Measurements from ENCODE around the gene TBC1D14.
"Not testable (repeated sequence)": the region's sequence is repeated elsewhere in the genome, so short reads cannot be mapped to it uniquely, and the experiment has no call there.

Gene TBC1D14

DNA sequence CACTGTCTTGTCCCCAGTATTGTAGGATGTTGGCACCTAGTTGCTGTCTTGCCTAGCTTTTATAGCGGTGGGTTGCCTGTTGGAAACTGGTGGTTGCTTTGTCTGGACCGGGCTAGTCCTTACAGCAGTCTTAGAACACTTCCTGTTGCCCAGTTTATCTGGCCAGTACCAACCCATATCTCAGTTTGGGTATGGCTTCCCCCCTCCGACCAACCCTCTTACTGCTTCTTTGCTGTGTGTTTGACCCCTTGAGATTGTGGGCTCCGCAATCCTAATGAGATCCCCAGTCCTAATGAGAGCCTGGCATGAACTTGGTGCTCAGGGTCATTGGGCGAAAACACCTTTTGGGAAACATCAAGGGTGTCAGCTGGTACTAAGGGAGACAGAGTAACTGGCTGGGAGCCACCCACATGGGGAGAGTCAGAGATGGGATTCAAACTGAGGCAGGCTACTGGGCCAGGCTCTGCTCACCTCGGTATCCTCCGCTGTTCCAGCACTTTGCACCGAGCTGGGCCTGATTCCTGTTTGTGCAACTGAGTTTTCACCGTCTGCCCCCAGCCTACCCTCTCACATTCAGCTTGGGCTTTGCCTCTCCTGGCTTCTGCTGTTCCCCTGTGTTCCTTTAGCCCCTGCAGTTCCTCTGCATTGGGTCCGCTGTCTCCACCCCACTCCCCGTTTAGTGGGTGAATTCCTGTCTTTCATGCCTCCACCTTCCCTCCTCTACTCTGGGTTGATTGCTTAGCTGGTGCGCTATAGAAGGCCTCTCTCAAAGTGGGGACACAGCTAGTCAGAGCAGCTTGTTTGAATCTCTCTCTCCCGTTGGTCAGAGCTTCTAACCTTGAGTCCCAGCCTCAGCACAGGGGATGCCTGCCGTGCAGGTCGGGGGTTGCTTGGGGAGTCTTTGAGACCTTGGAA is 1.6 kb downstream of the TBC1D14 start:
- DNase-seq, result no peak

- DNase-seq, result not testable (repeated sequence)
These were observed 2.3 kb downstream of the TBC1D14 start for GRCh38 chr4:6911917-6912316.

GRCh38 chr4:6912441-6912840 is 2.8 kb downstream of the TBC1D14 start:
- no peak for DNase-seq

GRCh38 chr4:6913350-6913905 is 3.8 kb downstream of the TBC1D14 start:
- DNase-seq, result no peak

DNA sequence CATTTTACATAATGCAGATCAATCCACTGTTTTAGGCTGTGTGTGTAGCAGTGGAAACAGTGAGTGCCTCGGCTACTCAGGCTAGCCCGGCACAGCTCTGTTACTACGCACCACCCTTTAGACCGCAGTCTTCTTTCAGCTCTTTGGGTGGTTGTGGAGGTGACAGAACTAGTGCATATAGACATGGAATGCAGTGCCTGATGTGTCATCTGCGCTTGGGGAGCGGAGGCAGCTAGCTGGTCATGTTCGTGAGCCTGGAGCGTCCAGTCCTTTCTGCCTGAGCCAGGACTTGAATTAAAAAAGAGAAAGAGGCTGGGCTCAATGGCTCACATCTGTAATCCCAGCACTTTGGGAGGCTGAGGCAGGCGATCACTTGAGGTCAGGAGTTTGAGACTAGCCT is 4.8 kb downstream of the TBC1D14 start:
- no peak for DNase-seq

GRCh38 chr4:6915041-6916005 is 5.7 kb downstream of the TBC1D14 start:
- no peak for DNase-seq

DNA sequence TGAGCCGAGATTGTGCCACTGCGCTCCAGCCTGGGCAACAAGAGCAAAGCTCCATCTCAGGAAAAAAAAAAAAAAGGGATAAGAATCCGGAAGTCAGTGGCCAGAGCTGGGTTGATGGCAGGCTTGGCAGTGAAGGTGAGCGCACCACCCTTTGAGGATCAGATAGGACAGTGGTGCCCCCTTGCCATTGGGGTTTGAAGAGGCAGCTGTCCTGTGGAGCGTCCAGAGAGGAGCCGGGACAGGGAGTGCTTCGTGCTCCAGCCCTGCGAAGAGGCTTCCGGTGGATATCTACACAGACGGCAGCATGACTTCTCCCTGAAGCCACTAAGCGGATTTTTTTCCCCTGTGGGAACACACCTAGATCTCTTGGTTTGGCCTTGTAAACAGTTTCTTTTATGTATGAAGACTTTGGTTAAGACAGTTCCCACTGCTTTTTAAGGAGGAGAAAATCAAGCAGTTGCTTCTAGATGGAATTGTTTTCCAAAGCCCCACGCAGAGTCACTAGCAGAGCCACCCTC is 6.5 kb downstream of the TBC1D14 start:
- no peak for DNase-seq

DNA sequence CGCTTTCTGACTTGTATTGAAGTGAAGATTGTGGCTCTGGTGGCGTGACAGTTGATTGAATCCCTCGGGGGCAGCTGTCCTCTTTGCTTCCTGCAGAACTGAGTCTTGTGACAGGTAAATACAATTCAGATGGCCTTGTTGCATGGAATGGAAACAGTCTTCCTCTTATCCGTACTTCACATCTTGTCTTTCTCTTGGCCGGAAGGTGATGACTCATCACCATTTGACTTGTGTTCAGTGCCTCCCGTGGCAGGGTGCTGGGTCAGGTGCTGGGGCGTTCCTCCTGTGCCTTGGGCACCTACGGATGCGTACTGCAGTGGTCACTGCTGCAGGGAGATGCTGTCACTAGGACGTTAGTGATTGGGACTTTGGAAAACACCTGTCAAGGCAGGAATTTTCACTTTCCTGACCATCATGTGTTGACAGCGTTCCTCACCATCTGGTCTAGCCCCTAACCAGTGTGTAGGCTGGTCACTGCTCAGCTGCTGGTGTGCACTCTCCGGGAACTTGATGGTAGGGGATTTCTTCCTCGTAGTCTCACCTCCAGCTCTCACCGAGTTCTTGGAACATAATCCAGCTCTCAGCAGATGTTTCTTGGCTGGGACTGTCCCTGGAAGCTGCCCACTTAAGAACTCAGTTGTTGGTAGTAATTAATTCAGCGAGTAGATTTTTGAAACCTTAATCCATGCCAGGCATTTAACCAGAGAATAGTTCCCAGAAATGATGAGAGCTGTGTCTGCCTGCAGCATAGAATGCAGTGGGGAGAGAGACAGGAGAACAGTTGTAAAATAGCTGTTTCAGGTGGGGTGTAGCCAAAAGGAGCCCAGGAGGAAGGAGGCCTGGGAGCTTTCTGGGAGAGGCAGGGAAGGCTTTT is 7.2 kb downstream of the TBC1D14 start:
- peak; percentile 74 for DNase-seq

GRCh38 chr4:6917461-6918271 is 8.0 kb downstream of the TBC1D14 start:
- DNase-seq, result peak; percentile 45

DNA sequence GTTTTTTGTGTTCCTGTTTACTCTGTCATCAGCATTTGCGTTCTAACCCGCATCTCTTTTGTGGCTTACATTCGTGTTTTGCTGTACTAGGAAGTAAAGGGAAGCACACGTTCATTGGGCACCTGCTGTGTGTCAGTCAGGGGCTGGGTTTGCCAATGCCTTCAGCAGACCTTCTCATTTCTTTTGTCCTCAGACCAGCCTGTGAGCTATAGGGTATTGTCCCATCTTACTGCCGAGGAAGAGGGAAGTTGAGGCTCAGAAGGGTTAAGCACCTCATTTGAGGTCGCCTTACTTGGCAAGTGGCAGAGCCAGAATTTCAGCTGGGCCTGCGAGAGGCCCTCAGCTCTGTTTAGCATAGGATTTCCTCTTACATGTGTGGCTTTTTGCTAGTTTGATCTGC is 8.7 kb downstream of the TBC1D14 start:
- DNase-seq, result no peak

- no peak for DNase-seq
These were observed 10.5 kb downstream of the TBC1D14 start for GRCh38 chr4:6920171-6920570.

GRCh38 chr4:6923507-6923906 is 13.9 kb downstream of the TBC1D14 start:
- DNase-seq, result no peak

- no peak for DNase-seq
These were observed 14.7 kb downstream of the TBC1D14 start for GRCh38 chr4:6924361-6924779.

DNA sequence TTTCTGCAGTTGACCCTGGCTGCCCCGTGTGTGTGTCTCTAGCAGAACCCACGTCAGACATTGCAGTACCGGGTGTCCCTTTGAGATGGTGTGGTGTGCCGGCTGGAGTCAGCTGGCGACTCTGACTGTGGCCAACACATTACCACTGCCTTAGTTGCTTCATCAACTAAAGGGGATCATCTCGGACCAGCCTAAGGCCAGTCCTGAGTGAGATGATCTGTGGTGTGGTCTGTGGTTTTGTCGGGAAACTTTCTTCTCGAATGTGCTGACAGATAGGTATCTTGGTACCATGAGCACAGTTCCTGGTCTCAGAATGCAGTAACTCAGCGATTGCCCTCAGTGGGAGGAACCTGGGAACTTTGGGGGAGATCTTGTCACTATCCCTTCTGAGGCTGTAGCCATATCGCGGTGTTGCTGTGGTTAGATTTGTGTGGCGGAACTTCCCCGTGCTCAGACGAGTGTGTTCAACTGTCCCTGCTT is 15.8 kb downstream of the TBC1D14 start:
- peak; percentile 35 for DNase-seq

DNA sequence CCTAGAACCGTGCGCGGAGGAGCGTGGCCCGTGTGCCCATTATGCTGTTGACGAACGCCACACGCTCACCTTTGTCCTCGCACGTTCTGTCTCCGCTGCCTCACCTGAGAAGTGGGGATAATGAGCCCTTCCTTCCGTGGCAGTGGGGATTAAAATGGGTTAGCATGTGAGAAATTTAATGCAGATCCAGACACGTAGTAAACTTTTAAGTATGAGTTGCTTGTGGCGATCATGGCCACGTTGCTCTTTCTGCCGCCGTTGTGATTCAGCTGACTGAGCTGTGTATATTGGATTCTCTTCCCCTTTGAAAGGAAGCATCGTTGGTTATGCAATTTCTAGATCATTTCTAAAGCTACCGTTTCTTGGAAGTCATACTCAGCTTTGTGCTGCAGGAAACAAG is 16.5 kb downstream of the TBC1D14 start:
- no peak for DNase-seq

- peak; percentile 71 for DNase-seq
These were observed 17.3 kb downstream of the TBC1D14 start for GRCh38 chr4:6926681-6927478.

DNA sequence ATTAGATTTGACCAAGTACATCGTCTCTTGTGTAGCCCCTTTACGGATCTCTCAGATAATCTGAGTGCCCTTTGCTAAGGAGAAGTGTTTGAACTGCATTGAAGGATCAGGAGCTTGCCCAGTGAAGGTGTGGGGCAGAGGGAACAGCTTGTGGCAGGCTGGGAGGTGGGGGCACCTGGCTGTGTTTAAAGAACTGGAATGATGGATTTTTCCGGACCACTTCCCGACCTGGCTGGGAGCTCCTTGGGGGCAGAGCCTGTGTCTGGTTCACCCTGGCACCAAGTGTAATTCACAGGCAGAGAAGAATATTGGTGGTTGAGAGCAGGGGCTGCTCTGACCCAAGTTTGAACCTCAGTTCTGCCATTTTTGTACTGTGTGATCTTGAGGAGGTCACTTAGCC is 18.5 kb downstream of the TBC1D14 start:
- no peak for DNase-seq

- no peak for DNase-seq
These were observed 19.7 kb downstream of the TBC1D14 start for GRCh38 chr4:6929339-6929811.

DNA sequence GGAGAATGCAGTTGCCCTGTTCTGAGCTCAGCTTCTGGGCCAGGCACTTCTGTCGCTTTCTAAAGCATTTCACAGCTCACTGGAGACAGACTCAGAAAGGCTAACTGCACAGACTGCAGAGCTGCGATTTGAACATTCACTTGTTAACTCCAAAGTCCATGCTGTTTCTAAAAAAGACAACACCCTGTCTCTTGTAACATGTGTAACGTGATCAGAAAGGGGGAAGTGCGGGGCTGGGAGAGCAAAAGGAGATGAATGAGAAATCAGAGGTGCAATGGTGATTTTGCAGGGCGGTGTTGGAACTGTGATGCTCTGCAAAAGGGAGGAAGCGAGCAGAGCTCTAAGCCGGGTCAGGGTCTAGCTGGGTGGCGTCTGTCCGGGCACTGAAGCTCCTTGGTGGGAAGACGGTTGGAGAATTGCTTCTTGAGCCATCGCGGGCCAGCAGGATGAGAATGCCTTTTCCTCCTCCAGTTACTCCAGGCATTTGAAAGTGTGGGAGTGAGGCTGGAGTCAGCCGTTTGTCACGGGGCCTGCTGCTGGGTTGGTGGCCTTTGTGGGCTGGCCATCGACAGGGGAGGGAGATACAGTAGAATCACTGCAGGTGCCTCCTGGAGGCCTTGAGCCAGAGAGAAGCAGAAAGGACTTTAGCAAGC is 20.3 kb downstream of the TBC1D14 start:
- no peak for DNase-seq
